OCI-LY7 (cell line): ENCODE data around the gene SP7. TPM values are rescaled to one million over a fixed set of nuclear protein-coding genes. Genes with fewer than 3 reads are reported as not detected.

ENCODE experiments used
- BruUV-seq: library from RNA; stranded (reverse); fragments of 400-500 nt; replicated peaks from 2 replicates; lab custom pipeline; 2021; lab: Mats Ljungman, UMichigan
- CTCF ChIA-PET: fragments of 300-600 bp; sonication (Branson Sonifier 250); formaldehyde crosslinking; loops from one replicate; lab custom pipeline; 2022; ENCODE audit warnings: antibody characterized with exemption; ENCODE audit not compliant: unreplicated experiment; lab: Charles Lee
- POLR2A ChIA-PET: fragments of 300-600 bp; sonication (Branson Sonifier 250); formaldehyde crosslinking; loops from one replicate; lab custom pipeline; 2022; ENCODE audit warnings: antibody characterized with exemption; lab: Charles Lee
- DNase-seq: peaks from one replicate; pipeline ENCODE4 v3.0.0-alpha.2; 2015; ENCODE audit warnings: low spot score
- H2AFZ ChIP-seq: fragments of 200-600 bp; sonication (generic), shearing (Covaris generic); 2 replicates; pipeline ENCODE4 v1.6.1; 2014; ENCODE audit warnings: mild to moderate bottlenecking, antibody characterized with exemption, low read length, moderate library complexity
- H3K27ac ChIP-seq: fragments of 200-600 bp; sonication (generic); 2 replicates; pipeline ENCODE4 v1.5.1; 2014; ENCODE audit warnings: mixed run types, low read depth, mild to moderate bottlenecking, moderate library complexity, low read length, inconsistent platforms; ENCODE audit not compliant: poor library complexity, severe bottlenecking
- H3K36me3 ChIP-seq: fragments of 200-600 bp; sonication (generic); 2 replicates; pipeline ENCODE4 v1.6.1; 2014; ENCODE audit warnings: mild to moderate bottlenecking, antibody characterized with exemption, low read length, moderate library complexity, mixed read lengths; ENCODE audit not compliant: insufficient read depth
- H3K4me1 ChIP-seq: fragments of 200-600 bp; sonication (generic); 2 replicates; pipeline ENCODE4 v1.5.1; 2014; ENCODE audit warnings: mild to moderate bottlenecking, low read length; ENCODE audit not compliant: insufficient read depth, poor library complexity, severe bottlenecking
- H3K4me2 ChIP-seq: fragments of 200-600 bp; sonication (generic); 2 replicates; pipeline ENCODE4 v1.6.1; 2014; ENCODE audit warnings: mild to moderate bottlenecking, low read length
- H3K4me3 ChIP-seq: fragments of 200-600 bp; sonication (generic); 2 replicates; pipeline ENCODE4 v1.5.1; 2014; ENCODE audit warnings: mild to moderate bottlenecking, low read depth, low read length; ENCODE audit not compliant: poor library complexity, severe bottlenecking
- H3K79me2 ChIP-seq: fragments of 200-600 bp; sonication (generic); 2 replicates; pipeline ENCODE4 v1.6.1; 2016; ENCODE audit warnings: low read depth, mild to moderate bottlenecking, low read length, moderate library complexity, mixed read lengths; ENCODE audit not compliant: insufficient read depth
- H3K9me2 ChIP-seq: fragments of 200-600 bp; sonication (generic); 2 replicates; pipeline ENCODE4 v1.6.1; 2016; ENCODE audit warnings: mild to moderate bottlenecking, low read length, mixed read lengths; ENCODE audit not compliant: insufficient read depth
- H3K9me3 ChIP-seq: fragments of 200-600 bp; sonication (generic); 2 replicates; pipeline ENCODE4 v1.6.1; 2014; ENCODE audit warnings: mild to moderate bottlenecking, mixed run types, low read length, mixed read lengths
- H4K20me1 ChIP-seq: fragments of 200-600 bp; sonication (generic); 2 replicates; pipeline ENCODE4 v1.6.1; 2014; ENCODE audit warnings: mild to moderate bottlenecking, antibody characterized with exemption, low read length, moderate library complexity, mixed read lengths; ENCODE audit not compliant: insufficient read depth
- CTCF ChIP-seq: fragments of 200-600 bp; sonication (generic); conservative IDR thresholded peaks from 2 replicates; pipeline ENCODE4 v1.5.1; 2014; ENCODE audit warnings: mild to moderate bottlenecking, antibody characterized with exemption, low read length, moderate library complexity, mixed read lengths
- EZH2phosphoT487 ChIP-seq: fragments of 200-600 bp; sonication (generic); IDR thresholded peaks from 2 replicates; pipeline ENCODE4 v1.6.1; 2018; ENCODE audit warnings: low read depth, borderline replicate concordance, mild to moderate bottlenecking, mixed run types, antibody characterized with exemption, low read length, moderate library complexity, mixed read lengths
- intact Hi-C: fragments of 100-400 bp; cut with micrococcal nuclease; formaldehyde crosslinking; loops from one replicate; pipeline ENCODE4 v1.10.0; 2022; ENCODE audit not compliant: unreplicated experiment
- total RNA-seq, 2 experiments: library from RNA; depleted of rRNA in 1 of 2; stranded (reverse); fragments of >200 nt in 1 of 2; shearing (Covaris generic) in 1 of 2; gene quantifications; 2 replicates each; pipeline ENCODE4 v1.2.3, GENCODE V29; 2014 to 2022

The SP7 gene
- total RNA-seq, 2 experiments from 2014 or later, result 0.16 to 0.27 TPM

- peaks cover 70% of the 10 kb centered on the region for H3K36me3 ChIP-seq
- no peaks in the 10 kb centered on the region for H3K79me2 ChIP-seq
- DNase-seq, result no peak
- H3K27ac ChIP-seq, result no peak overlapping the region
- no peaks in the 10 kb centered on the region for H3K9me3 ChIP-seq
- intact Hi-C loops, result no loop called here
- ChIA-PET POLR2A (interaction anchor here (1.0 to 1.1 kb wide), 2 partner anchors 9 to 13 kb away, joined by 3 to 5 read pairs; partner anchors contain the start of gene AAAS), CTCF (interaction anchor here (0.6 kb wide), 1 partner anchor 37 kb away, joined by 4 read pairs; no protein-coding TSS in a partner anchor)
- H3K4me2 ChIP-seq, result no peak overlapping the region
- H3K9me2 ChIP-seq, result no peaks in the 10 kb centered on the region
- H2AFZ ChIP-seq, result no peak overlapping the region
- H4K20me1 ChIP-seq, result no peaks in the 10 kb centered on the region
- H3K4me1 ChIP-seq, result no peaks in the 10 kb centered on the region
- no peak for TF ChIP-seq EZH2phosphoT487
- no TSS peak for BruUV-seq
- H3K4me3 ChIP-seq, result no peak overlapping the region
Measured at GRCh38 chr12:53308276-53308675, 27.9 kb downstream of the SP7 start.

GRCh38 chr12:53306826-53307225 lies 29.3 kb downstream of the SP7 start:
- Histone ChIP-seq H4K20me1 (no peaks in the 10 kb centered on the region), H3K4me1 (no peaks in the 10 kb centered on the region), H3K9me3 (no peaks in the 10 kb centered on the region), H3K4me3 (no peak overlapping the region), H3K4me2 (no peak overlapping the region), H3K27ac (no peak overlapping the region), H3K9me2 (no peaks in the 10 kb centered on the region), H3K36me3 (peaks cover 80% of the 10 kb centered on the region), H2AFZ (no peak overlapping the region), H3K79me2 (no peaks in the 10 kb centered on the region)
- TF ChIP-seq EZH2phosphoT487 (no peak), CTCF (no peak)
- DNase-seq, result no peak
- ChIA-PET POLR2A (interaction anchor here (0.6 kb wide), 1 partner anchor 12 kb away, joined by 4 read pairs; no protein-coding TSS in a partner anchor), CTCF (no interaction called here)
- BruUV-seq, result no TSS peak
- intact Hi-C loops, result no loop called here

GRCh38 chr12:53302903-53303302 lies 33.3 kb downstream of the SP7 start:
- peaks cover 60% of the 10 kb centered on the region for H3K36me3 ChIP-seq
- ChIA-PET CTCF (no interaction called here), POLR2A (no interaction called here)
- no peaks in the 10 kb centered on the region for H3K9me3 ChIP-seq
- no peak for DNase-seq
- H3K4me2 ChIP-seq, result no peak overlapping the region
- H3K27ac ChIP-seq, result no peak overlapping the region
- H2AFZ ChIP-seq, result no peak overlapping the region
- H3K79me2 ChIP-seq, result peaks cover 9% of the 10 kb centered on the region; the same call in 1 of the 2 replicates
- no peak for TF ChIP-seq EZH2phosphoT487
- TF ChIP-seq CTCF, result no peak
- intact Hi-C loops, result no loop called here
- no TSS peak for BruUV-seq
- peaks cover 11% of the 10 kb centered on the region for H3K4me1 ChIP-seq
- no peaks in the 10 kb centered on the region for H3K9me2 ChIP-seq
- H3K4me3 ChIP-seq, result no peak overlapping the region
- no peaks in the 10 kb centered on the region for H4K20me1 ChIP-seq
